ENCODE measurements around the gene C1QTNF5. TPM values are rescaled to one million over a fixed set of nuclear protein-coding genes. Genes with fewer than 3 reads are reported as not detected.

C1QTNF5 gene
- total and polyA plus RNA-seq, 5 donors from 2014 or later = not detected

DNA sequence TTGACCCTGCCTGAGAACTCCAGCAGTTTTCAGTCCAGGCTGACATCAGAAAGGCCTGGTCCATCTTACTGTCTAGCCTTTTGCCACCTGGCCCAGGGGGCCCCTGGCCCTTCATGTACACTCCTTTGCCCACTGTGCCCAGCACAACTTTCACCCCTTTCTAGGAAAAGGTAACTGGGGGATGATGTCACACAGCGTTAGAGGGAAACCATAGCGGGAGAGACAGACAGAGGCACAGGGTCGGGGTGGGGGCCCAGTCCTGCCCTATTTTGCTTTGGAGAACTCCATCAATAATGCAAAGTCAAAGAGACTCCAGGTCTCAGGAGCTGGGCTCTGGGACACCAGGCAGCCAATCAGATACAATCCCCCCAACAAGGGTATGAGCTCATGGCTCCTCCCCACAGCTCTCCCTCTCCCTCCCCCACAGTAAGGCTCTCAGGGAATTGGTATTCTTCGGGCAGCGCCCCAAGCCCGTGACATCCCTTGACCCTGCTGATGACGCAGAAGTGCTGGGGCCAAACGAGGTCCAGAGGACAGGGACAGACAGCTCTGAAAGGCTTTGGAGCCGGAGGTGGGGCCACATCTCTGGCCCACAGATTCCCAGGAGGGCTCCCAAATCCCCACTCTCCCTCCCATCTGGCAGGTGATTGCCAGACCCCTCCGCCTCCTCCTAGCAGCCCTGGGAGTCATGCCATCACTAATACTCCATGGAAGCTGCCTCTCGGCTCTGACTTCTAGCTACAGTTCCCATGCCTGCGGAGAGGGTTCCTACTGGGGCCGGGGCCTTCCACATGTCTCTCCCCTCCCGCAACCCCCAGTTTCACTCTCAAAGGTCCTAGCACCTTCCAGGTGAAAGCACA lies 34.9 kb upstream of the C1QTNF5 start:
- no peaks in the 10 kb centered on the region for H3K36me3 Mint-ChIP-seq

DNA sequence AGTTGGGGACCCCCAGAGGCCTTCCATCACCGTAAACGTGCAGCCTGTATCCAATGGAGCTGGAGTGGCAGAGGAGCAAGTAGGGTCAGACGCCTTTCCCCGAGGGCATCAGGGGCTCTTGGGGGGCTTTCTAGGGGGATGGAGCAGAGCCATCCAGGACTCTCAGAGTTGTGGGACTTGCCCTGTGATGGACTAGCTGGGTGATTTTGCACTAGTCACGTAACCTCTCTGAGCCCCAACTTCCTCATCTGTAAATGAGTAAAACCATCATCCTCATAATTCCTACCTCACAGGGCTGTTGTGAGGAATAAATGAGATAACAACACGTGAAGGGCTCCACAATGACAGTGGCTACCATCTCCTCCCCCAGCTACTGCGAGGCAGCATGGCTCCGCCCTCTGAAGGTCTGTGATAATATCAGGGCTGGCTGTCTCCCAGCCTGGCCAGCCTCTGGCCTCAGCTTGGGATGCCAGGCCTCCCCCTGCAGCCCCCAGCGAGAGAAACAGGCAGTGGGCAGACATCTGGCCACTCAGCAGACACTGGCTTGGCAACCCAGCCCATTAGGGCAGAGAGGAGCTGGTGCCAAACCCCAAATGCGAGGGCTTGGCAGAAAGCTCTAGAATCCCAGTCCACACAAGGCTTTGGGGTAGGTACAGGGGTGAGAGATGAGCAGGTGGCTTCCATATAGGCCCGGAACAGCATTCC lies 34.1 kb upstream of the C1QTNF5 start:
- peaks cover 0 to 3% (median 0%) of the 10 kb centered on the region in 4 donors for H3K4me1 Mint-ChIP-seq
- H3K4me1 ChIP-seq (ENCODE audit: control insufficient read depth, insufficient read depth, low read length, poor library complexity, severe bottlenecking) = no peaks in the 10 kb centered on the region
- peaks cover 12% of the 10 kb centered on the region for H3K27me3 Mint-ChIP-seq
- ATAC-seq (ENCODE audit: low read depth in 2 of 2) = no peak
- H3K27ac Mint-ChIP-seq = no peak overlapping the region
- no peaks in the 10 kb centered on the region for H3K36me3 Mint-ChIP-seq
- no peaks in the 10 kb centered on the region for H3K27me3 ChIP-seq (ENCODE audit: control insufficient read depth, insufficient read depth, low read length)
- no peak for DNase-seq
- no peak overlapping the region for H3K4me3 ChIP-seq (ENCODE audit: low read depth, low read length)
- no peaks in the 10 kb centered on the region for H3K9me3 Mint-ChIP-seq
- no peak overlapping the region for H3K4me3 Mint-ChIP-seq
- no peaks in the 10 kb centered on the region for H3K9me3 ChIP-seq (ENCODE audit: control insufficient read depth in 2 of 2, low read length in 2 of 2)
- H3K36me3 ChIP-seq (ENCODE audit: control insufficient read depth, insufficient read depth, low read length) = no peaks in the 10 kb centered on the region
- no peak overlapping the region for H3K27ac ChIP-seq (ENCODE audit: insufficient read depth, low read length, poor library complexity, severe bottlenecking)

More for the DNA sequence above, 34.9 kb upstream of the C1QTNF5 start:
- peaks cover under 1% of the 10 kb centered on the region for H3K4me1 ChIP-seq (ENCODE audit: control insufficient read depth, insufficient read depth, low read length, poor library complexity, severe bottlenecking)
- H3K9me3 Mint-ChIP-seq = no peaks in the 10 kb centered on the region
- no peak overlapping the region for H3K4me3 Mint-ChIP-seq
- H3K27me3 ChIP-seq (ENCODE audit: control insufficient read depth, insufficient read depth, low read length) = no peaks in the 10 kb centered on the region
- no peaks in the 10 kb centered on the region for H3K36me3 ChIP-seq (ENCODE audit: control insufficient read depth, insufficient read depth, low read length)
- H3K4me1 Mint-ChIP-seq = peaks cover 0 to 3% (median 0%) of the 10 kb centered on the region in 4 donors
- no peak overlapping the region for H3K4me3 ChIP-seq (ENCODE audit: low read depth, low read length)
- no peak for ATAC-seq (ENCODE audit: low read depth in 2 of 2)
- no peak for DNase-seq
- H3K27ac ChIP-seq (ENCODE audit: insufficient read depth, low read length, poor library complexity, severe bottlenecking) = no peak overlapping the region
- H3K27me3 Mint-ChIP-seq = peaks cover 12% of the 10 kb centered on the region
- no peaks in the 10 kb centered on the region for H3K9me3 ChIP-seq (ENCODE audit: control insufficient read depth in 2 of 2, low read length in 2 of 2)
- no peak overlapping the region for H3K27ac Mint-ChIP-seq

DNA sequence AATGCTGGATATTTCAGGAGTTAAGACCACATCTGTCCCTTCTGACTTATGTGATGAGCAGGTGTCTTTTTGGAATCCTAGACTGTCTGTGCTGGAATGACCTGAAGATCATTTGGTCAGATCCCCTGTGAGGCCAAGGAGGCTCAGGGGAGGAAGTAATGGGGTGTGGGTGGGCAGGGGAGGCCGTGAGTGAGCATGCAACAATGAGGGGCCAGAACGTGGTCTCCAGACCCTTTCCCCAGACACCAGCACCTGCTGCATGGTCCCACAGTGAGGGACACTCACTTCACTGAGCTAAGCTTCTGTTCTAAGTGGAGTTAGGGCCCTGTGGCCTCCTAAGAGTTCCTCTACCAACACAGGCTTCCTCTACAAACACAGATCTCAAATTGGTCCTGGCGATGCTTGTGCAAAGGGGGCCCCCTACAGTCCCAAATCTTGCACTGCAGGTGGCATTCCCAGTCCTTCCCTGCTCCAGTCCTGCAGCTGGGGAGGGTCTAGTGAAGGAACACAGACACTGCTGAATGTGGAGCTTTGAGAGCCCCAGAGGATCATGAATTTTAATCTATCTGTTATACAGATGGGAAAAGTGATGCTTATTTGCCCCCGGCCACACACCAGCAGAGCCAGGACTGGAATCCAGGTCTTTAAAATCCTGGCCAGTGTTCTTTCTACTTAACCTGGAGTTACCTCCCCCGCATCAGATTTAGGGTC lies 33.4 kb upstream of the C1QTNF5 start:
- Mint-ChIP-seq H3K27me3 (peaks cover 10% of the 10 kb centered on the region), H3K9me3 (no peaks in the 10 kb centered on the region), H3K36me3 (no peaks in the 10 kb centered on the region), H3K4me3 (no peak overlapping the region), H3K4me1 (peaks cover 0 to 3% (median 0%) of the 10 kb centered on the region in 4 donors), H3K27ac (no peak overlapping the region)
- Histone ChIP-seq H3K27ac (ENCODE audit: insufficient read depth, low read length, poor library complexity, severe bottlenecking) (no peak overlapping the region), H3K36me3 (ENCODE audit: control insufficient read depth, insufficient read depth, low read length) (no peaks in the 10 kb centered on the region), H3K9me3 (ENCODE audit: control insufficient read depth in 2 of 2, low read length in 2 of 2) (no peaks in the 10 kb centered on the region), H3K27me3 (ENCODE audit: control insufficient read depth, insufficient read depth, low read length) (no peaks in the 10 kb centered on the region), H3K4me1 (ENCODE audit: control insufficient read depth, insufficient read depth, low read length, poor library complexity, severe bottlenecking) (no peaks in the 10 kb centered on the region), H3K4me3 (ENCODE audit: low read depth, low read length) (no peak overlapping the region)
- no peak for ATAC-seq (ENCODE audit: low read depth in 2 of 2)
- DNase-seq = peak in 1 of 3 donors; percentile 36

DNA sequence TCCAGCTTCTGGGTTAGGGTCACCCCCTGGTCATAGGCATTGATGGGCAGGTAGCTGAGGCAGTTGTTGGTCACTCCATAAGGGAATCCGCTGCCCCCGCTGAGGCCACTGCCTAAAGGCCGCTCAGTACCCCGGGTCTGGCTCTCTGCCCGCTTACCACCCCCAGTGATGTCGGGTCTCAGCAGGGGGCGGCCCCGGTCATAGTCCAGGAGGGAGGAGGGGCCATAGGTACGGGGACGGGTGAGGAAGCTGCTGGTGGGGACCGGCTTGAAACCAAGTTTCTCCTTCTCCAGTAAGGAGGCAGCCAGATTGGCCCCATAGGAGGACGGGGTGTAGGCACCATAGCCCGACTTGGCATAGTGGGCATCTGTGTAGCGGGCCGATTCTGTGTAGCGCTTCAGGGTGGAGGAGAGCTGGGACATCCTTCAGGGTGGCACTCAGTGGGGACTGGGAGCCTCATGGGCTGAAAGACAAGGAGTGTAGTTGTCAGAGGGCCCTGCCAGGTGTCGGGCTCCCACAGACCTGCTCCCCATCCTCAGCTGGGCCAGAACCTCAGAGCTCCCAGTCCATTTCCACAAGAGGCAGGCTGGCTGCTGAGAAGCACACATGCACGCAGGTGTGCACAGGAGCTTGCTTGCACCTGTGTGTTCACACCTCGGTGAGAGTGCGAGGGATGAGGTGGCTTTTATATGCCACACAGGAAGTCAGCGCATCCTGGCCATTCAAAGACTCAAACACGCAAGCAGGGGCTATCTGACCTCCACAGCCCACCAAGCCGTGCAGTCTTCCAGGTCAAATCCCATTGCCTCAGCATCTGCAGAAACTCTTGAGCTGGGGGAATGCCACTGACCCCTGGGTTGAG lies 32.6 kb upstream of the C1QTNF5 start:
- peaks cover 0 to under 1% (median 0%) of the 10 kb centered on the region in 7 donors for H3K9me3 Mint-ChIP-seq
- peaks cover 0 to 3% (median 0%) of the 10 kb centered on the region in 4 donors for H3K4me1 Mint-ChIP-seq
- Histone ChIP-seq H3K27me3 (ENCODE audit: control insufficient read depth, insufficient read depth, low read length) (peaks cover 2% of the 10 kb centered on the region), H3K27ac (ENCODE audit: insufficient read depth, low read length, poor library complexity, severe bottlenecking) (no peak overlapping the region), H3K36me3 (ENCODE audit: control insufficient read depth, insufficient read depth, low read length) (no peaks in the 10 kb centered on the region), H3K4me3 (ENCODE audit: low read depth, low read length) (no peak overlapping the region), H3K9me3 (ENCODE audit: control insufficient read depth in 2 of 2, low read length in 2 of 2) (no peaks in the 10 kb centered on the region), H3K4me1 (ENCODE audit: control insufficient read depth, insufficient read depth, low read length, poor library complexity, severe bottlenecking) (no peaks in the 10 kb centered on the region)
- H3K27ac Mint-ChIP-seq = no peak overlapping the region
- no peaks in the 10 kb centered on the region for H3K36me3 Mint-ChIP-seq
- H3K27me3 Mint-ChIP-seq = peaks cover 7% of the 10 kb centered on the region
- ATAC-seq (ENCODE audit: low read depth in 2 of 2) (no peak), DNase-seq (no peak)
- no peak overlapping the region for H3K4me3 Mint-ChIP-seq

DNA sequence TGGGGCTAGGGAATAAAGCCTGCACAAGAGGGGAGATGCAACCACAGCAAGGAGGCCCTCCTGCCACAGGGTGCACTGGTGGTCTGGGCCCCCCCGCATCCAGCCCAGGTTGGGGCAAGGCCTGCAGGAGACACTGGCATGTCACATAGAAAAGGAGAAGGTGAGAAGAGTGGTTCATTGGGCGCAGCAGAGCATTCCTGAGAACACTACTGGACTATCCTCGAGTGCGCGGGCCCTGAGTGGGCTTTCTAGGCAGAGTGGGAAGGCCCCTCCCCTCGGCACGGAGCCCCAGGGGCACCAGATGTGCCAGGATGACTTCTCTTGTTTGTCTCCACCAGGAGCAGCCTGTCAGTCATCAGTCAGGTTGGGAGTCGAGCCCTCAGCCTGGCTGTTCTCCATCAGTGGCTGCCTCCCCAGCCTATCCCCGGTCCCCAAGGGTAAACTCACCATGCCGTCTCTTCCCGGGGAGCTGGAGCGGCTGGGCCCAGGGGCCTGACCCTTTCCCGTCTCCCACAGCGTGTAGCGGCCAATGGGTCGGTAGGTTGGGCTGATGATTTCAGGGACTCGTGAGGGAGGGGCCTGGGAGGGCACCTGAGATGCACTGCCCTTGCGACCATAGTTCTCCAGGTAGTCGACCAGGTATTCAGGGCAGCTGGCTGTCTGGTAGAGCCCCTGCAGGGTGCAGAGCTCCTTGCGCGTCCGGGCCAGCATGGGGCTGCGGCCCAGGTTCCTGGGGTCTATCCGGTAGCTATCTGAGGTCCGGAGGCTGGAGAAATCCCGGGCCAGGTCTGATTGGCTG lies 31.8 kb upstream of the C1QTNF5 start:
- no peaks in the 10 kb centered on the region for H3K36me3 Mint-ChIP-seq
- no peaks in the 10 kb centered on the region for H3K4me1 ChIP-seq (ENCODE audit: control insufficient read depth, insufficient read depth, low read length, poor library complexity, severe bottlenecking)
- DNase-seq = no peak

DNA sequence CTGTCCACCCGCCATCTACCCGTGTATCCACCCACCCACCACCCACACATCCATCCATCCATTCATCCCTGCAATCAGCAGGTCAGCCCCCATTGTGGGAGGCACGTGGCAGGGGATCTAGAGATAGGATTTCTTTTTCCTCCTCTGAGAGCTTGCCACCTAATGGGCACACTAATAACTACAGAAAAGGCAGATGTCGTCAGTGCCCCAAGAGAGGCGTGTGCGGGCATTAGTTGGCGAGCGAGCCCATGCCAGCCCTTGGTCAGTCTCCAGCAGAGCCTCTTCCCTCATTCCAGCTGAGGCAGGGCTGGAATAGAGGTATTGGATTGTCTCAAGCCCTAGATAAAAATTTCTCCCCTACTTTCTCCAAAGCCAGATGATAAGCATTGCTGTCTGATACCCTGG lies 31.1 kb upstream of the C1QTNF5 start:
- H3K9me3 Mint-ChIP-seq = peaks cover 0 to 1% (median 0%) of the 10 kb centered on the region in 7 donors
- H3K4me1 Mint-ChIP-seq = peaks cover 0 to 3% (median 0%) of the 10 kb centered on the region in 4 donors
- Histone ChIP-seq H3K4me1 (ENCODE audit: control insufficient read depth, insufficient read depth, low read length, poor library complexity, severe bottlenecking) (no peaks in the 10 kb centered on the region), H3K36me3 (ENCODE audit: control insufficient read depth, insufficient read depth, low read length) (no peaks in the 10 kb centered on the region), H3K27ac (ENCODE audit: insufficient read depth, low read length, poor library complexity, severe bottlenecking) (no peak overlapping the region), H3K4me3 (ENCODE audit: low read depth, low read length) (no peak overlapping the region), H3K9me3 (ENCODE audit: control insufficient read depth in 2 of 2, low read length in 2 of 2) (no peaks in the 10 kb centered on the region), H3K27me3 (ENCODE audit: control insufficient read depth, insufficient read depth, low read length) (peaks cover 4% of the 10 kb centered on the region)
- peak overlapping the region in 1 of 3 donors; percentile 43 for H3K27ac Mint-ChIP-seq
- H3K4me3 Mint-ChIP-seq = no peak overlapping the region
- peaks cover 12% of the 10 kb centered on the region for H3K27me3 Mint-ChIP-seq
- no peak for DNase-seq
- no peak for ATAC-seq (ENCODE audit: low read depth in 2 of 2)
- H3K36me3 Mint-ChIP-seq = no peaks in the 10 kb centered on the region

More for the DNA sequence above, 31.8 kb upstream of the C1QTNF5 start:
- Histone ChIP-seq H3K27ac (ENCODE audit: insufficient read depth, low read length, poor library complexity, severe bottlenecking) (no peak overlapping the region), H3K4me3 (ENCODE audit: low read depth, low read length) (no peak overlapping the region), H3K27me3 (ENCODE audit: control insufficient read depth, insufficient read depth, low read length) (peaks cover 2% of the 10 kb centered on the region), H3K36me3 (ENCODE audit: control insufficient read depth, insufficient read depth, low read length) (no peaks in the 10 kb centered on the region), H3K9me3 (ENCODE audit: control insufficient read depth in 2 of 2, low read length in 2 of 2) (no peaks in the 10 kb centered on the region)
- Mint-ChIP-seq H3K27ac (no peak overlapping the region), H3K9me3 (peaks cover 0 to 1% (median 0%) of the 10 kb centered on the region in 7 donors), H3K4me1 (peaks cover 0 to 3% (median 0%) of the 10 kb centered on the region in 4 donors), H3K27me3 (peaks cover 7% of the 10 kb centered on the region), H3K4me3 (no peak overlapping the region)
- no peak for ATAC-seq (ENCODE audit: low read depth in 2 of 2)
